GM21360 (cell line): ENCODE measurements around the gene TGFBI.

Experiments used
- ATAC-seq: cut with Tn5 transposase; IDR thresholded peaks from one replicate; pipeline ENCODE4 v1.9.1; 2021; ENCODE audit warnings: mild to moderate bottlenecking, moderate library complexity; ENCODE audit not compliant: unreplicated experiment

TGFBI gene

GRCh38 chr5:136028782-136029742 is at the start of gene TGFBI:
Gene TGFBI, plus strand, starts transcription at chr5:136028988. Its CDS starts 68 bp downstream, at chr5:136029056.
- no peak for ATAC-seq

DNA sequence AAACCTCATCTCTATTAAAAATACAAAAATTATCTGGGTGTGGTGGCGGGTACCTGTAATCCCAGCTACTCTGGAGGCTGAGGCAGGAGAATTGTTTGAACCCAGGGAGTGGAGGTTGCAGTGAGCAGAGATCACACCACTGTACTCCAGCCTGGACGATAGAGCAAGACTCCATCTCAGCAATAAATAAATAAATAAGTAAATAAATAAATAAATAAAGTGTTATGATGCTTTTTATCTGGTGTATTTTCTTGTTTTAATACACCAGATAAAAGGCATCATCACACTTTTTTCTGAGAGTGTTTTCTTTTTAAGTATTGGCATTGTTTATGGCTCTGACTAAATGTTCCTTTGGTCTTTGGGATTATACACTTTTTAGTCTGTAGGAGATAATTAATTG is 49.8 kb upstream of the TGFBI start:
- ATAC-seq = no peak

DNA sequence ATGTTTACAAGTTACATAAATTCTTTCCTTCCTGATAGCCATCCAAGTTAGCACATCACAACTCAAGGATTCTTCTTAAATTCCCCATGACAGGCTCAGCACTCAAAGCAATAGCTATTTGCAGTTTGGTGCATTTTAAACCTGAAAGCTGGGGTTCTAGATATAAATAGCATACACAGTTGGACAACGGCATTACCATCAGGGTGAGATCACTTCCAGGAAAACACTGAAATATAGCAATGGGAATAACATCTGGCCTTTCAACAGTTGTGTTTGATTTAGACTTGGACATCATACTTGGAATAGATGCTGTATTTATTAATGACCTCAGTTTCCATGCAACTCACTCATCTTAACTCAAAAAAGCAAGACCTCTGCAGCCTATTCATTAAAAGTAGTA is 49.3 kb upstream of the TGFBI start:
- no peak for ATAC-seq

- no peak for ATAC-seq
Observed at GRCh38 chr5:135980620-135981019, 48.2 kb upstream of the TGFBI start.

DNA sequence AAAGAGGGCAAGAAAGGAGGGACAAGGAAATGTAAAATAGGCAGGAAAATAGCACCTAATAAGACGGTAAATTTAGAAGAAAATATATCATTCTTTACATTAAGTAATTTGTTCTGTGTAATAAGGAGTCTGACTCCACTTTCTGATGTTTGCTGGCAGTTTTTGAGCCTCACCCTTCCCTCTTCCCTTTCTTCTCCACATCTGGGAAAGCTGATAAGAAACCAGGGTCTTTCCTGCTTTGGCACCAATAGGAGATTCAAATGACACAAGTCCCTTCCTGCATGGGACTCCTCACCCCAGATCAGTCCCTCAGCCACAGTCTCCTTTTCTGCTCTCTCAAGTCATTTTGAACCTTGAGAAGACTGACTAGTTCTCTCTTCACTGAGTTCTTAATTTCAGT is 42.8 kb upstream of the TGFBI start:
- no peak for ATAC-seq

GRCh38 chr5:135986401-135986800 is 42.4 kb upstream of the TGFBI start:
- no peak for ATAC-seq

DNA sequence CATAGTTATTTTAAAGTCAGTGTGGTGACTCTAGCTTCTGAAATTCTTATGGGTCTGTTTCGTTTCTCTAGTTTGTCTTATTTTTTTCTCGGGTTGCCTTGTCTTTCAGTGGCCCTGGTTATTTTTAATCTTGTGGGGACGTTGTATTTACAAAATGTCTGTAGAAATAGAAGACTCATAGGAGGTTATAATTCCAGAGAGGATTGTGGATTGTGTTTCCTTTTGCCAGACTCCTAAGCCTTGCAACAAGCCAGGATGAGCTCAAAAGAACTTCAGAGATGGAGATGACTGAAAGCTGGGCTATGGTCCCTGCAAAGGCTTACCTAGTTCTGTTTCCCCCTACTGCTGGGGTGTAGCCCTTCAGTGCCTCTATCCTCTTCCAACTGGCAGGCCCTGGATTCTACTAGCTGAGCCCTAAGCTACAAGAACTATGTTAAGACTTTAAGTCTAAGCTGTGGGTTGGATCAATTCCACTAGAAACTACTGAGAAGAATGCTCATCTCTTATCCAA is 41.8 kb upstream of the TGFBI start:
- ATAC-seq = no peak

GRCh38 chr5:135988546-135988945 is 40.2 kb upstream of the TGFBI start:
- ATAC-seq = no peak

DNA sequence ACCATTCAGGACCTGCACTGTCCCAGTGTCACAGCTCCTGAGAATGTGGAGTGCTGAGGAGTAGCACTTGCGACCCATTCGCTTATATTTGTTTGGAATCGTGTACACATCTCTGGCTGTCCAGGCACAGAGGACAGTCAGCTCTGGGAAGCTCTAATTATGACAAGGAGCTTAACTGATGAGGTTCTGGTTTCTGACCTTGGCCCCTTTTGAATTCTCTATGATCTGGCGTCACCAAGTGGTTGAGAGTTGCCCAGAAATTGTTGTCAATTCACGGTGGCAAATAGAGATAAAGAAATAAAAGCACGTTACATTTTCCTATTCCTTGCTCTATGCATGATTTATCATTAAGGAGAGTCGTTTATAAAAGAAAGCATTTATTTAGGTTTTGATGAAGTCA is 39.1 kb upstream of the TGFBI start:
- no peak for ATAC-seq

DNA sequence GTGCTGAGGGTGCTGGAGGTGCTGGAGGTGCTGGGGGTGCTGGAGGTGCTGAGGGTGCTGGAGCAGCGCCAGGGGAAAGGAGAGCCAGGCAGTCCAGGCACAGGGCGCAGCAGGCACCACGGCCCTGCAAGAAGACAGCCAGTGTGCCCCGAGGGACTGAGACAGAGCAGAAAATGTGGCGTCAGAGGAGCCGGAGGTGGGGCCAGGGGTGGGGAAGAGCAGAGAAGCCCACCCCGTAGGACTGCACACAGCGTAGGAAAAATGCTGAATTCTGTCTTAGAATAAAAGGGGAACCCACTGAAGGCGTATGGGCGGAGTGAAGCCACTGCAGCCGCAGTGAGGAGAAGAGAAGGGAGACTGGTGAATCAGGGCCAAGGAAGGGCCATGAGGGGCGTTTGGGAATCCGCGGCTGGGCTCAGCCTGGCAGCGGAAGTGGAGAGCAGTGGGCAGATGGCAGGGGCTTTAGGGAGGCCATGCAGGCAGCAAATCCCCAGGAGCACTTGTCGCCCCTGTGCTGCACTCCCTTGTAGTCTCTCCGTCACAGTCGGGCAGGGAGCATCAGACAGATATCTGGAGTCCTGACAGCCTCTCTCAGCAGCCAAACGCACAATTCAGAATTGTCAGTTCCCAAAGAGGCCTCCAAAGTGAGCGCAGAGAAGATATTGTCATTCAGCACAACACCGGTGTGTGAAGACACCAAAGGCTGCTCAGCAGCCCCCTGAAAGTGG is 38.1 kb upstream of the TGFBI start:
- ATAC-seq = no peak

DNA sequence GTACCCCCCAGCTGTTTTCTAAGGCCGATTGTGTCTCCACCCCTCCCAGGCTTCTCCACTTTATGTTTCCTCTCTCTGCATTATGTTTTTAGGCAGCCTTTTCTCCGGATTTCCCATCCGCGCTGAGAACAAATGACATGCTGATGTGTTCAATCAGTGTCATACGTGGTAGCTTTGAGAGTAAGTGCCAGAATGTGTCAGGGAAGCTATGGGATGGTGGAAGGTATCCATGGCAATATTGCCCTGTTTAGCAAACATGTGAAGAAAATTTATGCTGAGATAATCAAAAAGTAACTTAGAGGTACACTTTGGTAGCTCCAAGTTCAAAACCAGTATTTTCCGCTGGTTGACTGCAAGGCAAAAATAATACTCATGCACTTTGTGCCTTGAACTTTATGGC is 37.4 kb upstream of the TGFBI start:
- ATAC-seq = no peak

- ATAC-seq = no peak
Observed at GRCh38 chr5:135993335-135993879, 35.4 kb upstream of the TGFBI start.

DNA sequence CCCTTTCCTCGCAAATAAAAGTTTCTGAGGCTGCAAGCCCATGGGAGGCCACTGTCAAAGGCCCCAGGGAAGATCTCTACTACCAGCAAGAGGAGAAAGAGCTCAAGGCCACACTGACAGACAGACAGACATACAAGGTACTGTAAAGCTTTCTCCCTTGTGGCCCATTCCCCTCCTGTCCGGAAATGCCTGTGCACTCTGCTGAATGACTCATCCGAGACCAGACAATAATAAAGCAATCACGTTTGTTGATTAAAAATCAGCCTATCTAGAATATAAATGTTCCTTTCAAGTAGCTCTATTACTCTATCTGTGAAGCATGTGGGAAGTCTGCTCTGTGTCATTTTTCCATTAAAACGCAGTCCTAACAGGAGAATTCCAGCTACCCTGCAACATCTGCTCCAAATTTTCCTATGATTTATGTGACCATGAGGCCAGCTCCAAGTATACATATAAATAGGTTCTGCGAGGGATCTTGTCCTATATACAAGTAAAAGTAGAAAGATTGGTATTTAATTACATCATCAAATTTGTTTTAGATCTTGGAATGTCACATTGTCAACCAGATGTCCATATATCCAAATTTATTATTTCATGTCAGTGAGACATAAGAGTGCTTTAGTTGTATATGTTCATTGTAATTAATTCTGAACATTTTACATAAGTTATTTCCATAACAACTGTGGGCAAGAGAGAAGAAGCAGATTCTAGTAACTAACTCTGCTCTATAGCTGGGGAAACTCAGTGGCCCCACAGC is 34.7 kb upstream of the TGFBI start:
- ATAC-seq = no peak

- no peak for ATAC-seq
Observed at GRCh38 chr5:135995976-135996375, 32.8 kb upstream of the TGFBI start.

GRCh38 chr5:135996611-135997010 is 32.2 kb upstream of the TGFBI start:
- ATAC-seq = no peak

DNA sequence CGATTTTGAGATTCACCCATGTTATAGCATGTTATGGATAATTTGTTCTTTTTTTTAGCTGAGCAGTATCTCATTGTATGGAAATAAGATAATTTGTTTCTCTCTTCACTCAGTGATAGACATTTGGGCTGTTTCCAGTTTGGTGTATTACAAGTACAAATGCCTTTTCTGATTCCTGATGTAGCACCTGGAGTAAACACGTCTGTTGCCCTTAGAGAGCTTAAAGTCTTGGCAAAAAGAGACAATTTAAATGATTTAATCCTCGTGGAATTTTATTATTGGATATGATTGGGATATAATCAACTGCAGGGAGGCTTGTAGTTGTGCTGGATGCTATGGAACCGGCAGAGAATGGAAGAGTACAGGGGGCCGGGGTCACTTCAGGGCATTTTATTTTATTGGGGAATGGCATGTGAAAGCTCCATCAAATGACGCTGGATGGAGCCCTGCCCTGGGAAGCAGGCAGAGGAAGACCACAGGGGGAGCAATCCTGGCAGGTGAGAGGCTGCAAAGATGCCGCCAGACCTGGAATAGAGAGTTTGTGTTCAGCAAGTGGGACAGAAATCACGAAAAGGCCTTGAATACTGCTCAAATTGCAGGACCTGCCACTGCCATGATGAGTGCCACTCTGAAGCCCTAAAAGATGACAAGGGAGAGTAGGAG is 31.0 kb upstream of the TGFBI start:
- no peak for ATAC-seq

DNA sequence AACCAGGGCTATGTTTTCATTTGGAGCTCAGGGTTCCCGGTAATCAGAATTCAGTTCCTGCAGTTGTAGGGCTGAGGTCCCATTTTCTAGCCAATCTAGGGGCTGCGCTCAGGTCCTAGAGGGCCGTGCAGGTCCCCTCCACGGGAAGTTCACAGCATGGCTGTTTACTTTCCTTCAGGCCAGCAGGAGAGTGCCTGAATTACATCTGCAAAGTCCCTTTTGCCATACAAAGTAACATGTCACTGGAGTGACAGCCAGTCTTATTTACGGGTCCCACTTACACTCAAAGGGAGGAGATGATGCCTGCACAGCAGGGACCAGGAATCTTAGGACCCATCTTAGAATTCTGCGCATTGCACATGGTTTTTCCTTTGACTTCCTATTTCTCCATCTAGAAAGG is 29.9 kb upstream of the TGFBI start:
- no peak for ATAC-seq

- no peak for ATAC-seq
Observed at GRCh38 chr5:135999406-136000139, 29.2 kb upstream of the TGFBI start.

DNA sequence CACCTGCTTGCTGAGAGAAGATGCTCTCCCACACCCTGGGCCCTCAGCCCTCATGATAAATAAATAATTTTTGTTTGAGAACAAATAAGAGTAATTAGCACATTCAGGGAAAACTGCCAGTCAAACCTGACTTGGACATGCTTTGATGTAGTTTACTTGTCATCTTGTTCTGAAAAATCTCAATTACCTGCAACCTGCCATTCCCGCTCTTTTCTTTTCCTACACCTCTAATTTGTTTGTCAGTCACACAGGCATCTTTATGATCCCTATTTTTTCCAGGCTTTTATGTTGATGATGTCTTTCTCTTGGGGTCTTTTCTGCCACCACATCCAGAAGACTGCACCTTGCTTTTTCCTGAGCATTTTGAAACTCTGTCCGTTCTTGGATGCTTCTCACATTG is 28.6 kb upstream of the TGFBI start:
- ATAC-seq = no peak

DNA sequence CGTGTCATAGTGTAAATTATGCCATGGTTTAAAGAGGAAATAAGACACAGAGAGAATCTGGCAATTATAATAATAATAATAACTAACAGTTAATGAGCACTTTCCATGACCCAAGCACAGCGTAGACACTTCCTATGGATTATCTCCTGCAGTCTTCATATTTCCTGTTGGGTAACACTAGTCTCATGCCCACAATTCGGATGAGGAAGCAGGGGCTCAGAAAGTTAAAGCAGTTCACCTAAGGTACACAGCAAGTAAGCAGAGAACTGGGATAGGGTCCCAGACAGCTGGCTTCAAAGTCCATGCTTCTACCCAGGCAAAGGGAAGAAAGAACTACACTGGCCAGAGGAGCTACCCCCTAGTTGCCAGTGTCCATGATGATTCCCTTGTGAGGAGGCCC is 27.9 kb upstream of the TGFBI start:
- no peak for ATAC-seq
